ENCODE results near the gene HOXB13.
A peak's percentile ranks its signal among the peaks of the same experiment; 100 is the strongest.

HOXB13 gene

DNA sequence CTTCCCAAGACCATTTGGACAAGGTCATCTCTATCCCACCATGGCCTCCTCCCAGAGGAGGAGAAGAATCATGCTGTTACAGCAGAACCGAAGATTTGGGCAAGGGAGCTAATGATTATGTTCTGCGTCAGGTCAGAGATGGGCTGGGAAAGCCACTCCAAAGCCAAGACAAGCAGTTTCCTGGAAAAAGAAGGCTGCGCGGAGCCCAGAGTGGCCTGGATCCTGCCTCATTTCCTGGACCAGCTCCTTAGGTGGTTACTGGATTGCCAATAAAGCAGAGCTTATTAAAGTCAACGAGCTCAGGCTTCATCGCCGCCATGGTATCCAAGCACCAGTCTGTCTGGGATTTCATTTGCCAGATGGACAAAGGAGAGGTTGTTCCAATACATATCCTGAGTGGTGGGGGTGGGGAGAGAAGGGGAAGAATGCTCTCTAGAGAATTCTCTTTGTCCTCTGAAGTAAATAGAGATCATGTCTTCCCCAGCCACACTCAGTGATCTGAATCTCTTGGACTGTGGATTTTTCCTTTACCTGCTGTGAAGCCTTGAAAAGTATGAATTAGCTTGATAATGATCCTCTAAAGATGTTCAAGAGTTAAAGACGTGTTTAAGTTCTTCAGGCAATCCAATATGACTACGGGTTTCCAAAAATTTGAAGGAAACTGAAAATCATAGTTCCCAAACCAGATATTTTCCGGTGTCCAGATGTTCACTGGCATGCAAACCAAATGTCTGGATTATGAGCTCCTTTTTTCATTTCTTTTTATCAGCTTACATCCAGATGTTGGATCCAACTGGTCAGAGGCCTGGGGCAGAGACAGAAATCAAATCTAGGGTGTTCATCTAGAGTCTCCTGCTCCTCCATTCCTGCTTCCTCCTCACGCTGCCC, 23.9 kb downstream of the HOXB13 start:
- DNase-seq: no peak

DNA sequence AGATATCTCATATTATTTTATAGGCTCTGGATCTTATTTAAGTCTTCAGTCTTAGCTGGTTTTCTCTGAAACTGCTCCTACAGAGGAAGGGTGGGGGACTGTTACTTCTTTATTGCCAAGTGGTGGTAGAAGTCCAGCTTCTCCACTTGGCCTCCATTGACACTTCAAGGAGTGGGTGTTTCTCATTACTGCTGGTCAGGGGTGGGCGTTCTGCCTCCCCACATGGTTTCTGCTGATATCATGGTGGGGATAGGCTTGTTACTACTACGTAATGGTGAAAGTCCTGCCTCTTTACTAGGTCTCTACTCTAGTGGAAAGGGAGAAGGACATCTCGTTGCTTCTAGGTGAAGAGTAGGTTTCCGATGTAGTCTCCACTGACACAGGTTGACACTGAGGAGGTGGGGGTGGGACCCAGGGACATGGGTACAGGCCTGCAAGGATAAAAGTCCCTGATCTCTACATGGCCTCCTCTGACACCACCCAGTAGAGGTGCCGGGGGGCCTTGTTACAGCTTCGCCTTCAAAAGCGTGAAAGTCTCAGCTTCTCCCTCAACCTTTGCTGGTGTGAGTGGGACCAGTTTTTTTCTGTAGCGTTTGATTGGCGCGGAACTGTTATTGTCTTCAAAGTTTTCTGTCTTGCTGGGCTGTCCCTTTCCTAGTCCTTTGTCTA, 26.6 kb downstream of the HOXB13 start:
- no peak for DNase-seq

DNA sequence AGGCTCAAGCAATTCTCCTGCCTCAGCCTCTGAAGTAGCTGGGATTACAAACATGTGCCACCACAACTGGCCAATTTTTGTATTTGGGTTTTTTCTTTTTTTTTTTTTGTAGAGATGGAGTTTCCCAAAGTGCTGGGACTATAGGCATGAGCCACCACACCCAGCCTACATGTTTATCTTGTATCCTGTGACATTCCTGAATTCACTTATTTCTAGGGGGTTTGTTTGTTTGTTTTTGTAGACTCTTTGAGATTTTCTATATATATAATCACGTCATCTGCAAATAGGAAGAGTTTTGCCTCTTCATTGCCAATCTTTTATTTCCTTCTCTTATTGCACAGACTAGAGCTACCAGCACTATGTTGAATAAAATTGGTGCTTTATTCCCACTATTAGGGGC, 35.4 kb downstream of the HOXB13 start:
- DNase-seq: no peak

- no peak for DNase-seq
Measured at GRCh38 chr17:48692049-48692448, 36.5 kb downstream of the HOXB13 start.

GRCh38 chr17:48690655-48691054, 37.9 kb downstream of the HOXB13 start:
- DNase-seq: no peak

- DNase-seq: no peak
Measured at GRCh38 chr17:48681609-48682008, 46.9 kb downstream of the HOXB13 start.

DNA sequence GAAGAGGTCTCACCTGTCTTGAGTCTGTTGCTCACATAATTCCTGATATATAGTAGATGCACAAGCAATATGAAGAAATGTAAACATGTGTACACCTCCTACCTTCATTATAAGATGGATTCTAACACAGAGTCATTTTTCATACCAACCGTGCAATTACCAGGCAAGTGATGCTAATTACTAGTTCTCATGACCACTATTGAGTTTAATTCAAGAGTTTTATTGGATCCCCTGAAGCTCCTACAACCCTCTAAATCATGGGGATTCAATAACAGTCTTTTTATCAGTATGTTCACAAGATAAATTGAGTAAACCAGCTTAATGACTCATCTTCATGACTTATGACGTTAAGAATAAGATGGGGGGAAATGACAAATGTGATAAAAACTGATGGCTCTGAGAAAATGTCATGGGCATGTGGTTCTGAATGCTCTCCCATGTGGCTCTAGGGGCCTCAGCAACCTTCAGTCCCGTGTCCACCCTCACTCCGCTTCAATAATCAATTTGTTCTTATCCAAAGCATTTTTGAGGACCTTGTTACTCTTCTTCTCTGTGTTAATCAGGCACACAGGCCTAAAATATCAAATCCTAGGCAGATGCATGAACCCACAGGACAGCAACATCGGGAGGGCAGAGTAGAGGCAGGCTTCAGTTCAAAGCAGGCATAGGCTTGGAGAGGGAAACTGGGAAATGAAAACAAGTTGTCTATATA, 49.0 kb downstream of the HOXB13 start:
- DNase-seq: no peak

- DNase-seq: peak; percentile 48
Measured at GRCh38 chr17:48678141-48678971, 50.2 kb downstream of the HOXB13 start.

DNA sequence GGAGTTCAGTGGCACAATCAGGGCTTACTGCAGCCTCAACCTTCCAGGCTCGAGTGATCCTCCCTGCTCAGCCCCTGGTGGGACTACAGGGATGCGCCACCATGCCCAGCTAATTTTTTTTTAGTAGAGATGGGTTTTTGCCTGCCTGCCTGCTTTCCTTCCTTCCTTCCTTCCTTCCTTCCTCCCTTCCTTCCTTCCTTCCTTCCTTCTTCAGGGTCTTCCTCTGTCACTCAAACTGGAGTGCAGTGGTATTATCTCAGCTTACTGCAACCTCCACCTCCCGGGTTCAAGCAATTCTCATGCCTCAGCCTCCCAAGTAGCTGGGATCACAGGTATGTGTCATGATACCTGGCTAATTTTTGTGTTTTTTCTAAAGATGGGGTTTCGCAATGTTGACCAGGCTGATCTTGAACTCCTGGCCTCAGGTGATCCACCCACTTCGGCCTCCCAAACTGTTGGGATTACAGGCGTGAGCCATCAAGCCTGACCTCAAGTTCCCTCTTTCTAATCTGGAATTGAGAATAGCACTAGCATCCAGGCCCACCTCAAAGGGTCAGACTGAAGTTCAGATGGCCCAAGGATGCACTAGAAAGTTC, 51.5 kb downstream of the HOXB13 start:
- DNase-seq: no peak

Data from CD4-positive, alpha-beta T cell treated with Interleukin-15 for 1 hour (primary cell).